GM21367 (cell line): Measurements from ENCODE around the gene PLA2G2D.

Source experiments
- ATAC-seq: cut with Tn5 transposase; IDR thresholded peaks from one replicate; pipeline ENCODE4 v1.9.1; 2021; ENCODE audit not compliant: unreplicated experiment

Gene PLA2G2D

DNA sequence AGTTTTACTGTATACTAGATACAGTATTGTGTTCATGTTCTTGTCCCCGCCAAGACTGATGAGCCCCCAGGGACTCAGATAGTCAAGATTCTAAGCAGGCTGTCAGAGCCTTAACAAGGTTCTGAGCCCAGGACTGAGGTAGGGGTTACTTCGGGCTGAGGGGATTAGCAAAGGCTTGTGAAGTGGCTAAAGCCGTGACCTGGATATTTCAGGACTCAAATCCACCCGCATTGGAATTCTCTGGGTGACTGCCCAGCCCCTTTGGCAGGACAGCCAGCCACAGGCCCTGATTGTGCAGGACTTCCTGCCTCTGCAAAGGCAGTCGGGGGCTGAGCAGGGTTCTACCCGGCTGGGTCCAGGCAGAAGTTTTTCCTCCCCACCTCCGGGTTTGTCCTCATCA lies 49.5 kb downstream of the PLA2G2D start, which contains the start of gene PLA2G5:
TSS of gene PLA2G5 (plus strand) at position 321 of the 400 bp plus-strand sequence. CDS start 14,637 bp downstream, outside the sequence.
- ATAC-seq, result no peak

DNA sequence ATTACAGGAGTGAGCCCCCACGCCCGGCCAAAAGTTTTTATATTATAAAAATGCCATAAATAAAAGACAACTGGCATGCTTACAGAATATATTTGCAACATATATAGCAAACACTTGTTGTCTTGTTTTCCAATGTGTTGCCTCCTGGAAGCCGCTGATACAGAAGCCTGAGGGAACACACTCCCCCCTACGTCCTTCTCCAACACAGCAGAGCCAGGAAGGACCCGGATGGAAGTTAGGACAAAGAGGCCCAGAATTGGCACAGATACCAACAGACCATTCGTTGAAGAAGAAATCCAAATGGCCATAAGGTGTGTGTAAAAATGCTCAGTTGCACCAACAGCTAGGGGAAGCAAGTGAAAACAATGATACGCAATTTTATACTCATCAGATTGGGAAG lies 50.6 kb downstream of the PLA2G2D start:
- ATAC-seq, result no peak

DNA sequence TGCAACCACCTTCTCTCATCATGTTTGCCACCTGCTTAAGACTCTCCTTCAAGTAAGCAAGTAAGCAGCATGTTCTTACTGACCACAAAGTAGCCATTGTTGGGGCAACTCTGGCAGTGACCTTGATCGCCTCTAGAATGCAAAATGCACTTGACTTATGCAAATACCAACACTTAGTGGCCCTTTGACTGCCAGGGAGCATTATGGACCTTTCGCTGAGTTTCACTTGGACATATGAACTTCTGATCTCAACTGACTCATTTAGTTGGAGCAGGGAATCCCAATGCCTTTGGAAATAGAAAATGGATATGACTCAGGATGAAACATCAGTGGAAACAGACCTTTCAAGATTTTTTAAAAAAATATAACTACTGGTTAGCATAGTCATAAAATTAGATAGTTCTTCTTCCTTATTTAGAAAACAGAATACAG lies 55.5 kb downstream of the PLA2G2D start:
- ATAC-seq, result no peak
